GM18526 (cell line): ENCODE measurements around the gene CDH2.

Experiments
- POLR2A ChIP-seq: IDR thresholded peaks from 3 replicates; pipeline ENCODE4 v1.6.1; 2011; ENCODE audit not compliant: insufficient read length; ENCODE audit errors: extremely low read depth

Gene CDH2

GRCh38 chr18:28062443-28062842, 114.5 kb downstream of the CDH2 start:
- no peak for TF ChIP-seq POLR2A

- TF ChIP-seq POLR2A: no peak
These were observed 117.1 kb downstream of the CDH2 start for GRCh38 chr18:28059861-28060260.

- TF ChIP-seq POLR2A: no peak
These were observed 126.4 kb downstream of the CDH2 start for GRCh38 chr18:28050545-28050944.

GRCh38 chr18:28048612-28049011, 128.3 kb downstream of the CDH2 start:
- no peak for TF ChIP-seq POLR2A

- TF ChIP-seq POLR2A: no peak
These were observed 131.1 kb downstream of the CDH2 start for GRCh38 chr18:28045880-28046279.

- no peak for TF ChIP-seq POLR2A
These were observed 131.6 kb downstream of the CDH2 start for GRCh38 chr18:28045176-28045810.

- no peak for TF ChIP-seq POLR2A
These were observed 132.9 kb downstream of the CDH2 start for GRCh38 chr18:28044036-28044435.

- no peak for TF ChIP-seq POLR2A
These were observed 133.3 kb downstream of the CDH2 start for GRCh38 chr18:28043631-28044030.

- no peak for TF ChIP-seq POLR2A
These were observed 135.6 kb downstream of the CDH2 start for GRCh38 chr18:28041366-28041765.

- no peak for TF ChIP-seq POLR2A
These were observed 136.2 kb downstream of the CDH2 start for GRCh38 chr18:28040716-28041115.

- no peak for TF ChIP-seq POLR2A
These were observed 136.7 kb downstream of the CDH2 start for GRCh38 chr18:28040211-28040610.

GRCh38 chr18:28039691-28040090, 137.2 kb downstream of the CDH2 start:
- TF ChIP-seq POLR2A: no peak

- no peak for TF ChIP-seq POLR2A
These were observed 137.9 kb downstream of the CDH2 start for GRCh38 chr18:28039078-28039477.

GRCh38 chr18:28036488-28036887, 140.4 kb downstream of the CDH2 start:
- TF ChIP-seq POLR2A: no peak

- TF ChIP-seq POLR2A: no peak
These were observed 142.4 kb downstream of the CDH2 start for GRCh38 chr18:28034567-28034966.

GRCh38 chr18:28032177-28032576, 144.8 kb downstream of the CDH2 start:
- no peak for TF ChIP-seq POLR2A

GRCh38 chr18:28030458-28030857, 146.5 kb downstream of the CDH2 start:
- TF ChIP-seq POLR2A: no peak
